Astrocyte (in vitro differentiated cells and primary cell): ENCODE results near the gene BMPR1B.

Experiments
- CTCF ChIP-seq: IDR thresholded peaks from 2 replicates; pipeline ENCODE4 v1.5.1; 2011; ENCODE audit warnings: low read depth, mild to moderate bottlenecking, inconsistent platforms, low read length, moderate library complexity; ENCODE audit not compliant: insufficient read depth
- EZH2 ChIP-seq: IDR thresholded peaks from 2 replicates; pipeline ENCODE4 v1.6.1; 2012; ENCODE audit warnings: mild to moderate bottlenecking, low read length, inconsistent platforms; ENCODE audit not compliant: insufficient read depth

- TF ChIP-seq CTCF (no peak), EZH2 (no peak)
These were observed 46.1 kb upstream of the BMPR1B start for GRCh38 chr4:94711635-94712034.
